Measurements from ENCODE around the gene PTGFRN. TPM values are rescaled to one million over a fixed set of nuclear protein-coding genes. Genes with fewer than 3 reads are reported as not detected.
"Not testable (repeated sequence)": the region's sequence is repeated elsewhere in the genome, so short reads cannot be mapped to it uniquely, and the experiment has no call there.

PTGFRN gene
- total RNA-seq, 2 experiments from 2014 or later, result not detected

DNA sequence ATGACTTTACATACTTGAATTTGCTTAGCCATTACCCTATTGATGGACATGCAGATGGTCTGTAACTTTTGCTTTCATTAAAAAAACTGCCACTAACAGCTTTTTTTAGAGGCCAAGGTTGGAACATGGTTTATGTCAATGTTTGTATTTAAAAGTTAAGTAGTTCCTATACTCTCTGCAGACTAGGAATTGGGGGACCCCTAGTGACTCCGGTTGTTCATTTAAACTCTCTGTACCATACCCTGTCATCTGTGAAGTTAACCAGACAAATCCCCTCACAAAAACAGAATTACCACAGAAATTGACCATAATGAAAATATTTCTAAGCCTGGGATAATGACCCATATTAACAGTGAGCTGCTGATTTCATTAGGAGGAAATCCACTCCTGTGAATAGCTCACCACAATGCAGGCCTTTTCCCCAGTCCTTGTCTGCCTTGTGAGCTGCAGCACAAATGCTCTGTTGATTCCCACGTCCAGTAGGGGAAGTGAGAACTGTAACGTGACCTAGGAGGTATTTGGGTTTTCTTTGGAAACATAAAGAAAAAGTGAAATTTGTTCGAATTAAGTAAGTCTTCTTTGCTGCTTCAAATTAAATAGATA is 61.6 kb downstream of the PTGFRN start:
- POLR2A ChIA-PET, result no interaction called here
- Histone ChIP-seq H3K36me3 (ENCODE audit: insufficient read depth, low read length) (no peaks in the 10 kb centered on the region), H3K4me3 (ENCODE audit: low read depth, low read length, poor library complexity, severe bottlenecking) (no peak overlapping the region), H2AFZ (ENCODE audit: low read length) (no peak overlapping the region), H3K9me2 (ENCODE audit: insufficient read depth, low read length) (no peaks in the 10 kb centered on the region), H3K79me2 (ENCODE audit: insufficient read depth, low read depth, low read length) (no peaks in the 10 kb centered on the region), H3K4me2 (ENCODE audit: low read length) (no peak overlapping the region), H3K9me3 (ENCODE audit: low read length) (no peaks in the 10 kb centered on the region), H3K27ac (ENCODE audit: low read depth, low read length, poor library complexity, severe bottlenecking) (no peak overlapping the region), H3K4me1 (ENCODE audit: insufficient read depth, low read length, poor library complexity, severe bottlenecking) (no peaks in the 10 kb centered on the region), H4K20me1 (ENCODE audit: insufficient read depth, low read length) (no peaks in the 10 kb centered on the region)
- TF ChIP-seq, protein P1, sequence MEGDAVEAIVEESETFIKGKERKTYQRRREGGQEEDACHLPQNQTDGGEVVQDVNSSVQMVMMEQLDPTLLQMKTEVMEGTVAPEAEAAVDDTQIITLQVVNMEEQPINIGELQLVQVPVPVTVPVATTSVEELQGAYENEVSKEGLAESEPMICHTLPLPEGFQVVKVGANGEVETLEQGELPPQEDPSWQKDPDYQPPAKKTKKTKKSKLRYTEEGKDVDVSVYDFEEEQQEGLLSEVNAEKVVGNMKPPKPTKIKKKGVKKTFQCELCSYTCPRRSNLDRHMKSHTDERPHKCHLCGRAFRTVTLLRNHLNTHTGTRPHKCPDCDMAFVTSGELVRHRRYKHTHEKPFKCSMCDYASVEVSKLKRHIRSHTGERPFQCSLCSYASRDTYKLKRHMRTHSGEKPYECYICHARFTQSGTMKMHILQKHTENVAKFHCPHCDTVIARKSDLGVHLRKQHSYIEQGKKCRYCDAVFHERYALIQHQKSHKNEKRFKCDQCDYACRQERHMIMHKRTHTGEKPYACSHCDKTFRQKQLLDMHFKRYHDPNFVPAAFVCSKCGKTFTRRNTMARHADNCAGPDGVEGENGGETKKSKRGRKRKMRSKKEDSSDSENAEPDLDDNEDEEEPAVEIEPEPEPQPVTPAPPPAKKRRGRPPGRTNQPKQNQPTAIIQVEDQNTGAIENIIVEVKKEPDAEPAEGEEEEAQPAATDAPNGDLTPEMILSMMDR (conservative IDR thresholded peaks at IDR 0.05; ENCODE audit: low read length), result no peak
- TF ChIP-seq EZH2phosphoT487 (IDR thresholded peaks at IDR 0.05; ENCODE audit: borderline replicate concordance, low read depth, low read length), result no peak
- intact Hi-C loops (cut with micrococcal nuclease; ENCODE audit: unreplicated experiment), result no loop called here
- no TSS peak for BruUV-seq (replicated peaks)
- CTCF ChIA-PET (ENCODE audit: unreplicated experiment), result no interaction called here
- no peak for DNase-seq (ENCODE audit: low spot score)

DNA sequence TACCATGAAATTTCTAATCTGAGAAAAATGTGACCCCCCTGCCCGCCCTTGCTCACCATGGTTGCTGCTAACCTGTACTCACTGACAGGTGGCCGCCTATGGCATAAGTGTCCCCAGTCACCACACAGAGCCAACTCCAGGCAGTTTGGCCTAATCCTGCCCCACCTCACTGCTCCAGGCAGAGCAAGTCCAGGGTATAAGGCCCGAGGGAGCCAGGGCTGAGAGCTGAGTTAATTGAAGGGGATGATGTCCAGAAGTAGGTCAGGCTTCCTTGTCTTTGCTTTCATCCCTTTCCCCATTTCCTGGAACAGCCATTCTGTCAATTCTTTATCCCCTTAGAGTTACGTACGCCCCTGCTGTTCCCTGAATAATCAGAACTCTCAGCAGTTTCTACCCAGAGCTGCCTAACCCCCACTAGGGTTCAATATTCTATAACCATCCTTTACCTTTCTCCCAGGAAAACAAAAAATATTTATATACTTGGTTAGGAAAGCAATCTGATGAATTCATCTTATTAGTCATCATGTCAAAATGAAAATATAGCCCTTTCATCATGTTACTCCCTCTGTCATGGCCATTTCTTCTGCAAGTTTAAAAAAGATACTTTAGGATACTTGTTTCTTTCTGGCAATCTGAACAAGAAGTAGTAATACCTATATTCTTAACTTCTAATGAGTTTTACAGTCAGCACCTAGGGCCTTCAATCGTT is 62.4 kb downstream of the PTGFRN start:
- H2AFZ ChIP-seq (ENCODE audit: low read length), result no peak overlapping the region
- no peaks in the 10 kb centered on the region for H3K79me2 ChIP-seq (ENCODE audit: insufficient read depth, low read depth, low read length)
- H3K9me3 ChIP-seq (ENCODE audit: low read length), result no peaks in the 10 kb centered on the region
- BruUV-seq (replicated peaks), result no TSS peak
- H3K9me2 ChIP-seq (ENCODE audit: insufficient read depth, low read length), result no peaks in the 10 kb centered on the region
- no peak overlapping the region for H3K27ac ChIP-seq (ENCODE audit: low read depth, low read length, poor library complexity, severe bottlenecking)
- ChIA-PET CTCF (ENCODE audit: unreplicated experiment) (no interaction called here), POLR2A (no interaction called here)
- H3K4me2 ChIP-seq (ENCODE audit: low read length), result no peak overlapping the region
- H3K4me1 ChIP-seq (ENCODE audit: insufficient read depth, low read length, poor library complexity, severe bottlenecking), result no peaks in the 10 kb centered on the region
- H4K20me1 ChIP-seq (ENCODE audit: insufficient read depth, low read length), result no peaks in the 10 kb centered on the region
- DNase-seq (ENCODE audit: low spot score), result no peak
- intact Hi-C loops (cut with micrococcal nuclease; ENCODE audit: unreplicated experiment), result no loop called here
- TF ChIP-seq, protein P1 (conservative IDR thresholded peaks at IDR 0.05; ENCODE audit: low read length), result no peak
- no peak for TF ChIP-seq EZH2phosphoT487 (IDR thresholded peaks at IDR 0.05; ENCODE audit: borderline replicate concordance, low read depth, low read length)
- no peaks in the 10 kb centered on the region for H3K36me3 ChIP-seq (ENCODE audit: insufficient read depth, low read length)
- H3K4me3 ChIP-seq (ENCODE audit: low read depth, low read length, poor library complexity, severe bottlenecking), result no peak overlapping the region

DNA sequence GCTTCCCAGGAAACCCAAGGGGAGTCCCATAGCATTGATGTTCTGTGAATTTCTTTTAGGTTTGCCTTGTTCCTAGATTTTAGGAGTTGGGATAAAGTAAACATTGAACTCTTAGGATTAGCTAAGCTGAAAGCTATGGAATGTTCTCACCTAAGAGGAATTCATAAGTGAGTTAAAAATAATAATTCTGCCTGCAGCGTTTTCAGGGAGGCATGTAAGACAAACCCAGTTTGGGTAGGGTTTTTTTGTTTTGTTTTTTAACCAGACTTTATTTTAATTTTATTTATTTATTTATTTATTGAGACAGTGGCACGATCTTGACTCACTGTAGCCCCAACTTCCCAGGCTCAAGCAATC is 62.9 kb downstream of the PTGFRN start:
- POLR2A ChIA-PET, result interaction anchor here (0.7 to 0.8 kb wide), 2 partner anchors 29 to 780 kb away, joined by 3 to 5 read pairs; no protein-coding TSS in a partner anchor
- CTCF ChIA-PET (ENCODE audit: unreplicated experiment), result no interaction called here

DNA sequence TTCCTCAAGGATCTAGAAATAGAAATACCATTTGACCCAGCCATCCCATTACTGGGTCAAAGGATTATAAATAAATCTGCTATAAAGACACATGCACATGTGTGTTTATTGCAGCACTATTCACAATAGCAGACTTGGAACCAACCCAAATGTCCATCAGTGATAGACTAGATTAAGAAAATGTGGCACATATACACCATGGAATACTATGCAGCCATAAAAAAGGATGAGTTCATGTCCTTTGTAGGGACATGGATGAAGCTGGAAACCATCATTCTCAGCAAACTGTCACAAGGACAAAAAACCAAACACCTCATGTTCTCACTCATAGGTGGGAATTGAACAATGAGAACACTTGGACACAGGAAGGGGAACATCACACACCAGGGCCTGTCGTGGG is 70.6 kb downstream of the PTGFRN start:
- H3K79me2 ChIP-seq (ENCODE audit: insufficient read depth, low read depth, low read length); H4K20me1 ChIP-seq (ENCODE audit: insufficient read depth, low read length); H3K4me1 ChIP-seq (ENCODE audit: insufficient read depth, low read length, poor library complexity, severe bottlenecking); H3K4me2 ChIP-seq (ENCODE audit: low read length); H2AFZ ChIP-seq (ENCODE audit: low read length); DNase-seq (ENCODE audit: low spot score); H3K36me3 ChIP-seq (ENCODE audit: insufficient read depth, low read length); intact Hi-C loops (cut with micrococcal nuclease; ENCODE audit: unreplicated experiment); BruUV-seq (replicated peaks); POLR2A ChIA-PET; CTCF ChIA-PET (ENCODE audit: unreplicated experiment); H3K4me3 ChIP-seq (ENCODE audit: low read depth, low read length, poor library complexity, severe bottlenecking); H3K9me2 ChIP-seq (ENCODE audit: insufficient read depth, low read length); H3K9me3 ChIP-seq (ENCODE audit: low read length); H3K27ac ChIP-seq (ENCODE audit: low read depth, low read length, poor library complexity, severe bottlenecking): not testable (repeated sequence)

More for the DNA sequence above, 62.9 kb downstream of the PTGFRN start:
- no peak overlapping the region for H2AFZ ChIP-seq (ENCODE audit: low read length)
- TF ChIP-seq, protein P1 (conservative IDR thresholded peaks at IDR 0.05; ENCODE audit: low read length), result no peak
- no peak for TF ChIP-seq EZH2phosphoT487 (IDR thresholded peaks at IDR 0.05; ENCODE audit: borderline replicate concordance, low read depth, low read length)
- H3K9me2 ChIP-seq (ENCODE audit: insufficient read depth, low read length), result no peaks in the 10 kb centered on the region
- H4K20me1 ChIP-seq (ENCODE audit: insufficient read depth, low read length), result no peaks in the 10 kb centered on the region
- no peak overlapping the region for H3K4me2 ChIP-seq (ENCODE audit: low read length)
- BruUV-seq (replicated peaks), result no TSS peak
- no peaks in the 10 kb centered on the region for H3K4me1 ChIP-seq (ENCODE audit: insufficient read depth, low read length, poor library complexity, severe bottlenecking)
- no peaks in the 10 kb centered on the region for H3K36me3 ChIP-seq (ENCODE audit: insufficient read depth, low read length)
- no peak overlapping the region for H3K27ac ChIP-seq (ENCODE audit: low read depth, low read length, poor library complexity, severe bottlenecking)
- H3K9me3 ChIP-seq (ENCODE audit: low read length), result no peaks in the 10 kb centered on the region
- no peak overlapping the region for H3K4me3 ChIP-seq (ENCODE audit: low read depth, low read length, poor library complexity, severe bottlenecking)
- no peak for DNase-seq (ENCODE audit: low spot score)
- H3K79me2 ChIP-seq (ENCODE audit: insufficient read depth, low read depth, low read length), result no peaks in the 10 kb centered on the region
- intact Hi-C loops (cut with micrococcal nuclease; ENCODE audit: unreplicated experiment), result no loop called here
